Sigmoid colon (tissue), 4 donors: ENCODE data around the gene BPIFB2.

Experiments used
- POLR2AphosphoS5 ChIP-seq, 4 donors: sonication (generic); formaldehyde crosslinking; IDR thresholded peaks; one replicate each; pipeline ENCODE4 v1.6.1; 2017; ENCODE audit warnings: antibody characterized with exemption in 4 of 4
- TF ChIP-seq, protein P1 (sequence below), 4 experiments: fragments of 450-650 bp in 3 of 4; fragments of 200-600 bp in 1 of 4; IDR thresholded peaks; one replicate each; pipeline ENCODE4 v1.5.1; 2016 to 2019; ENCODE audit warnings: antibody characterized with exemption in 4 of 4, mild to moderate bottlenecking in 3 of 4, moderate library complexity in 2 of 4

DNA sequence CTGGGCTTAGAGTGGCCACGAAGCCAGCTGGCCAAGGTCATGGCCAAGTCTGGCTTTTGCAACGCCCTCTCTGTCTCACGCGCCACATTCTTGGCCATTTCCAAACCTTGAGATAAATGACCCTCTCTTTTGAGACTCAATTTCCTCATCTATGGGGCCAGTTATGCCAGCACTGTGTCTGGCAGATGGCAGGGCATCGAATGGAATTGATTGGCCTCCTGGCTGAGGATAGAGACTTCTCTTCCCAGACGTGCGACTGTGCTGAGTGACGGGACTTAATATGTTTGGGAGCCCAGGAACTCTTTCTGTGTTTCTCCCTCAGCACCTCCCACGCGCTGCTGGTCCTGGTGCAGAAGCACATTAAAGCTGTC, 7.6 kb downstream of the BPIFB2 start:
- no peak for TF ChIP-seq POLR2AphosphoS5 (IDR thresholded peaks at IDR 0.05)
- TF ChIP-seq, protein P1, sequence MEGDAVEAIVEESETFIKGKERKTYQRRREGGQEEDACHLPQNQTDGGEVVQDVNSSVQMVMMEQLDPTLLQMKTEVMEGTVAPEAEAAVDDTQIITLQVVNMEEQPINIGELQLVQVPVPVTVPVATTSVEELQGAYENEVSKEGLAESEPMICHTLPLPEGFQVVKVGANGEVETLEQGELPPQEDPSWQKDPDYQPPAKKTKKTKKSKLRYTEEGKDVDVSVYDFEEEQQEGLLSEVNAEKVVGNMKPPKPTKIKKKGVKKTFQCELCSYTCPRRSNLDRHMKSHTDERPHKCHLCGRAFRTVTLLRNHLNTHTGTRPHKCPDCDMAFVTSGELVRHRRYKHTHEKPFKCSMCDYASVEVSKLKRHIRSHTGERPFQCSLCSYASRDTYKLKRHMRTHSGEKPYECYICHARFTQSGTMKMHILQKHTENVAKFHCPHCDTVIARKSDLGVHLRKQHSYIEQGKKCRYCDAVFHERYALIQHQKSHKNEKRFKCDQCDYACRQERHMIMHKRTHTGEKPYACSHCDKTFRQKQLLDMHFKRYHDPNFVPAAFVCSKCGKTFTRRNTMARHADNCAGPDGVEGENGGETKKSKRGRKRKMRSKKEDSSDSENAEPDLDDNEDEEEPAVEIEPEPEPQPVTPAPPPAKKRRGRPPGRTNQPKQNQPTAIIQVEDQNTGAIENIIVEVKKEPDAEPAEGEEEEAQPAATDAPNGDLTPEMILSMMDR (IDR thresholded peaks at IDR 0.05) = no peak
